ENCODE measurements around the gene COL4A5.

COL4A5 gene

DNA sequence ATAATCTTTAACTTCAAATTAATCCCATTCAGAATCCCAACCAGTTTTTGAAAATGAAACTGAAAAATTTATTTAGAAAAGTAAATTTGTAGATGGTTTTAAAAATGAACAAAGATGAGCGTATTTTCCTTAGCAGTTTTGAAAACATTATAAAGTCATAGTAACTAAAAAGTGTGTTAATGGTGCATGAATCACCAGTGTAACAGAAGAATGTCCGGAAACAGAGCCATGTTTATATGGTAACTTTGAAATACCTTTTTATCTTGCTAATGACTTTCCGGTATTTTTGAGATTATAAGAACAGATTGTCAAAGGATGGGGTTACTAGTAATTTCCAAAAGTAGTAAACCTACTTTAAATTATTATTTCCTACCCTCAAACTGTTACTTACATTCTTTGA lies 150.9 kb downstream of the COL4A5 start:
- CTCF ChIA-PET, result no interaction called here
- POLR2A ChIA-PET (ENCODE audit: low non-redundant PET), result no interaction called here
- TF ChIP-seq, protein P1, sequence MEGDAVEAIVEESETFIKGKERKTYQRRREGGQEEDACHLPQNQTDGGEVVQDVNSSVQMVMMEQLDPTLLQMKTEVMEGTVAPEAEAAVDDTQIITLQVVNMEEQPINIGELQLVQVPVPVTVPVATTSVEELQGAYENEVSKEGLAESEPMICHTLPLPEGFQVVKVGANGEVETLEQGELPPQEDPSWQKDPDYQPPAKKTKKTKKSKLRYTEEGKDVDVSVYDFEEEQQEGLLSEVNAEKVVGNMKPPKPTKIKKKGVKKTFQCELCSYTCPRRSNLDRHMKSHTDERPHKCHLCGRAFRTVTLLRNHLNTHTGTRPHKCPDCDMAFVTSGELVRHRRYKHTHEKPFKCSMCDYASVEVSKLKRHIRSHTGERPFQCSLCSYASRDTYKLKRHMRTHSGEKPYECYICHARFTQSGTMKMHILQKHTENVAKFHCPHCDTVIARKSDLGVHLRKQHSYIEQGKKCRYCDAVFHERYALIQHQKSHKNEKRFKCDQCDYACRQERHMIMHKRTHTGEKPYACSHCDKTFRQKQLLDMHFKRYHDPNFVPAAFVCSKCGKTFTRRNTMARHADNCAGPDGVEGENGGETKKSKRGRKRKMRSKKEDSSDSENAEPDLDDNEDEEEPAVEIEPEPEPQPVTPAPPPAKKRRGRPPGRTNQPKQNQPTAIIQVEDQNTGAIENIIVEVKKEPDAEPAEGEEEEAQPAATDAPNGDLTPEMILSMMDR (conservative IDR thresholded peaks at IDR 0.05; ENCODE audit: low read depth), result no peak

DNA sequence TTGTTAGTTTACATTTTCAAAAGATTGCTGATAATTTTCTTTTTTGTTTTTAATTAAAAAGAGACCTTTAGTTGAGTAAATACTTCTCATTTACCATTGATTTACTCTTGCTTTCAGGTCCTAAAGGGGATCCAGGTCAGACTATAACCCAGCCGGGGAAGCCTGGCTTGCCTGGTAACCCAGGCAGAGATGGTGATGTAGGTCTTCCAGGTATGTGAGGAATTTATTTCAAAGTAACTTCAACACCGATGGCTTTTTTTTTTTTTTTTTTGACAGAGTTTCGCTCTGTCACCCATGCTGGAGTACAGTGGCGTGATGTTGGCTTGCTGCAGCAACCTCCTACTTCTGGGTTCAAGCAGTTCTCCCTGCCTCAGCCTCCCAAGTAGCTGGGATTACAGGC lies 161.6 kb downstream of the COL4A5 start:
- TF ChIP-seq, protein P1 (conservative IDR thresholded peaks at IDR 0.05; ENCODE audit: low read depth), result no peak
- no peak overlapping the region for H3K27ac ChIP-seq
- ChIA-PET CTCF (no interaction called here), POLR2A (ENCODE audit: low non-redundant PET) (no interaction called here)
- no peak for DNase-seq (ENCODE audit: low spot score)

More for the DNA sequence above, 150.9 kb downstream of the COL4A5 start:
- DNase-seq (ENCODE audit: low spot score), result no peak
- no peak overlapping the region for H3K27ac ChIP-seq

DNA sequence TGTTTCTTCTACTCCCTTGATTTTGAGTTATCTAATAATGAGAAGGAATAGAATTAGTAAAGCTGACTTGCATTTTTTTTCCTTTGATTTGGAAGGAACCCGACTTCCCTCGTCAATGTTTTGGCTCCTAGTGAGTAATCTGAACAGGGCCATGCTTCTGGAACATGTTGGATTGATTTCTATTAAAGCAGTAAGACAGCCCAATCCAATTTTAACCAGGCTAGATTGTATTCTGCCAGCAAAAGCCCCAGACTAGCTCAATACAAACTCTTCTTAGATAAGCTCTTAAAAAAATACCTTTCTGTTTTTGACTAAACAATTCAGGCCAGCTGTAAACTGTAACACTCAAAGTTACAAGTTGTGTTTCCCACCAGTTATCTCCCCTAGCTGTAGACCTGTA lies 170.5 kb downstream of the COL4A5 start:
- ChIA-PET CTCF (no interaction called here), POLR2A (ENCODE audit: low non-redundant PET) (no interaction called here)
- TF ChIP-seq, protein P1 (conservative IDR thresholded peaks at IDR 0.05; ENCODE audit: low read depth), result no peak
- H3K27ac ChIP-seq, result no peak overlapping the region
- no peak for DNase-seq (ENCODE audit: low spot score)

DNA sequence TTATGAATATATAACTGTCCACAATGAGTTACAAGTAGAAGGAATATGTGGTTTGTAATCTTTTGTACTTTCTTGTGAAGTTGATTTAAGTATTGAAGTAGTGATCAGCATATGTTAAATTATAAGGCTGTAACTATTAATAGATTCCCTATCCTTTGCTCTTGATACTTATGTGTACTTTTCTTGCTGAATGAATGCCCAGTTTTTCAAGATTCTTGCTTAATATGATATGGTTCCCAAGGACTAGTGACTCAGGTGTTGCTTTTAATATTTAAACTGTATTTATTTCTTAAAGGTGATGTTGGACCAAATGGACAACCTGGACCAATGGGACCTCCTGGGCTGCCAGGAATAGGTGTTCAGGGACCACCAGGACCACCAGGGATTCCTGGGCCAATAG lies 175.0 kb downstream of the COL4A5 start:
- no peak for DNase-seq (ENCODE audit: low spot score)
- ChIA-PET POLR2A (ENCODE audit: low non-redundant PET) (no interaction called here), CTCF (no interaction called here)
- no peak overlapping the region for H3K27ac ChIP-seq
- TF ChIP-seq, protein P1 (conservative IDR thresholded peaks at IDR 0.05; ENCODE audit: low read depth), result no peak

DNA sequence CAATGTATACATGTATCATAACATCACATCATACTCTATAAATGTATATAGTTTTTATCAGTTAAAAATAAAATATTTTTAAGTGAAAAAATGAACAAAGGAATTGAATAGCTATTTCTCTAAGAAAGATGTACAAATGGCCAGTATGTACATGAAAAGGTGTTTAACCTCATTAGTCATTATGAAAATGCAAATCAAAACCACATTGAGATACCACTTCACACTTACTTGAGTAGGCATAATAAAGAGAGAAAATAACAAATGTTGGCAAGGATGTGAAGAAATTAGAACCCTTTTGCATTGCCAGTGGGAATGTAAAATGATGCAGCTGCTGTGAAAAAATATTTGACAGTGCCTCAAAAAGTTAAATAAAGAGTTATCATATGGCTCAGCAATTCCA lies 201.2 kb downstream of the COL4A5 start:
- ChIA-PET POLR2A (ENCODE audit: low non-redundant PET) (no interaction called here), CTCF (no interaction called here)
- DNase-seq (ENCODE audit: low spot score), result no peak
- no peak overlapping the region for H3K27ac ChIP-seq
- TF ChIP-seq, protein P1 (conservative IDR thresholded peaks at IDR 0.05; ENCODE audit: low read depth), result no peak

DNA sequence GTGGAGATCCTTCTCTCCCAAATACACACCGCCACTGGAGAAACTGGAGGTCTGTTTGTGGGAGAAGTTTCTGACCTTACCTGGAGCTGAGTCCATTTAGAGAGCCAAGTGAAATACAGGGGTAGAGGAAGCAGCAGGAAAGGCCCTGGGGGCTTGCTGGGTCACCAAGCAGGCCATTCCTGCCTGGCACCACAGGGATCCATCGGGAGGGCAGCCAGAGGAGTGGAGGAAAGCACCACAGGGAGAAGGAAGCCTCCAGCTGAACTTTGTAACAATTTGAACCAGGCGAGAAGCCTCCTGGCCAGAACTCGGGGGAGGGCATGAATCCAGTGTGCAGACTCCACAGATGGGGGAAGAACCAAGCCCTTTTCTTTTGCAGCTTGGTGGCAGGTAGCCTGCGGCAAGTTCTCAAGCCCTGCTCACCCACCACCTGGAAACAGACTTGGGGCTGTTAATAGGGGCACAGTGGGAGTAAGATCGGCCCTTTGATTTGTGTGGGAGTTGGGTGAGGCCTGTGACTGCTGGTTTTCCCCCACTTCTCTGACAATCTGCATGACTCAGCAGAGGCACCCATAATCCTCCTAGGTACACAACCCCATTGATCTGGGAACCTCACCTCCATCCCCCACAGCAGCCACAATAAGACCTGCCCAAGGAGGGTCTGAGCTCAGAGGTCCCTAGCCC lies 202.1 kb downstream of the COL4A5 start:
- TF ChIP-seq, protein P1 (conservative IDR thresholded peaks at IDR 0.05; ENCODE audit: low read depth), result no peak
- no peak for DNase-seq (ENCODE audit: low spot score)
- H3K27ac ChIP-seq, result no peak overlapping the region
- CTCF ChIA-PET, result no interaction called here
- POLR2A ChIA-PET (ENCODE audit: low non-redundant PET), result no interaction called here

DNA sequence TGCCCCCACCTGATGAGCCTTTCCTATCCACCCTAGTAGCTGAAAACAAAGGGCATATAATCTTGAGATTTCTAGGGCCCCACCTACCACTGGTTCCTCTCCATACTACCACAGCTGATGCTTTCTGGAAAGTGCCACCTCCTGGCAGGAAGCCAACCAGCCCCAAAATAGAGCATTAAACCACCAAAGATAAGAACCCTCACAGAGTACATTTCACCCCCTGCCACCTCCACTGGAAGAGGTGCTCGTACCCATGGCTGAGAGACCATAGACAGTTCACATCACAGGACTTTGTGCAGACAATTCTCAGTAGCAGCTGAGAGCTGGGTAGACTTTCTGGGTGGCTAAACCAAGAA lies 202.6 kb downstream of the COL4A5 start:
- TF ChIP-seq, protein P1 (conservative IDR thresholded peaks at IDR 0.05; ENCODE audit: low read depth), result no peak
- CTCF ChIA-PET, result no interaction called here

More for the DNA sequence above, 202.6 kb downstream of the COL4A5 start:
- POLR2A ChIA-PET (ENCODE audit: low non-redundant PET), result no interaction called here
- no peak for DNase-seq (ENCODE audit: low spot score)
- no peak overlapping the region for H3K27ac ChIP-seq
